K562 (cell line): ENCODE results near the gene TTC28. TPM values are rescaled to one million over a fixed set of nuclear protein-coding genes. Genes with fewer than 3 reads are reported as not detected.

Source experiments
- BDP1 ChIP-seq: IDR thresholded peaks from 3 replicates; pipeline ENCODE4 v1.6.1; 2011; ENCODE audit not compliant: insufficient read length, insufficient read depth
- CBFB ChIP-seq: sonication (generic); formaldehyde crosslinking; IDR thresholded peaks from 2 replicates; pipeline ENCODE4 v1.4.0; 2020; ENCODE audit warnings: mild to moderate bottlenecking, missing genetic modification reagents
- CBX8 ChIP-seq: fragments of 200-600 bp; sonication (generic); IDR thresholded peaks from 2 replicates; pipeline ENCODE4 v1.6.1; 2012; ENCODE audit warnings: borderline replicate concordance, mixed run types, low read depth, mild to moderate bottlenecking, moderate library complexity, mixed read lengths, low read length, control low read depth, inconsistent platforms; ENCODE audit not compliant: poor library complexity, severe bottlenecking; ENCODE audit errors: extremely low read depth
- GMEB1 ChIP-seq: fragments of 250-450 bp; sonication (Bioruptor Pico); IDR thresholded peaks from 2 replicates; pipeline ENCODE4 v1.4.0; 2020; ENCODE audit warnings: mild to moderate bottlenecking
- JUN ChIP-seq, 2 experiments: sonication (generic) in 1 of 2; formaldehyde crosslinking in 1 of 2; IDR thresholded peaks; 2 replicates each; pipeline versions ENCODE4 v1.6.1 to v1.8.0; 2012 to 2022; ENCODE audit warnings: borderline replicate concordance in 2 of 2, mild to moderate bottlenecking in 2 of 2, improper control_type of control experiment in 1 of 2, low read depth in 1 of 2, low read length in 1 of 2, missing genetic modification reagents in 1 of 2
- NFE2L1 ChIP-seq: fragments of 450-650 bp; IDR thresholded peaks from 2 replicates; pipeline ENCODE4 v1.6.1; 2016; ENCODE audit warnings: missing genetic modification characterization, low read depth, mild to moderate bottlenecking, missing compliant biosample characterization, moderate library complexity, borderline replicate concordance
- NR2F6 ChIP-seq: fragments of 450-650 bp; formaldehyde crosslinking; IDR thresholded peaks from 2 replicates; pipeline ENCODE4 v1.4.0; 2020; ENCODE audit warnings: mild to moderate bottlenecking
- PKNOX1 ChIP-seq: fragments of 450-650 bp; IDR thresholded peaks from 2 replicates; pipeline ENCODE4 v1.6.1; 2016
- SMARCE1 ChIP-seq: fragments of 450-650 bp; IDR thresholded peaks from 2 replicates; pipeline ENCODE4 v1.7.1; 2016; ENCODE audit warnings: mild to moderate bottlenecking
- TOE1 ChIP-seq, 2 experiments: fragments of 450-650 bp in 1 of 2; sonication (generic) in 1 of 2; formaldehyde crosslinking in 1 of 2; IDR thresholded peaks; 2 replicates each; pipeline versions ENCODE4 v1.7.1 to v1.8.0; 2016 to 2022; ENCODE audit warnings: borderline replicate concordance in 2 of 2, mild to moderate bottlenecking in 2 of 2, antibody characterized with exemption in 1 of 2, inconsistent platforms in 1 of 2, low read depth in 1 of 2, missing genetic modification reagents in 1 of 2, moderate library complexity in 1 of 2
- YBX1 ChIP-seq: fragments of 450-650 bp; IDR thresholded peaks from 2 replicates; pipeline ENCODE4 v1.7.1; 2016; ENCODE audit warnings: mild to moderate bottlenecking
- ZC3H4 ChIP-seq: sonication (generic); formaldehyde crosslinking; IDR thresholded peaks from 2 replicates; pipeline ENCODE4 v1.9.0; 2021; ENCODE audit warnings: missing genetic modification reagents, borderline replicate concordance
- ZKSCAN1 ChIP-seq: fragments of 150-350 bp; IDR thresholded peaks from 2 replicates; pipeline ENCODE4 v1.6.1; 2016; ENCODE audit warnings: low read depth, low read length
- ZNF280B ChIP-seq: fragments of 250-450 bp; sonication (Bioruptor Pico); IDR thresholded peaks from 2 replicates; pipeline ENCODE4 v1.5.1; 2021; ENCODE audit warnings: mild to moderate bottlenecking
- ZNF644 ChIP-seq: fragments of 200-800 bp; sonication (Bioruptor generic); IDR thresholded peaks from 2 replicates; pipeline ENCODE4 v1.6.1; 2016; ENCODE audit warnings: low read depth, missing genetic modification characterization, missing compliant biosample characterization
- ZSCAN32 ChIP-seq: fragments of 450-650 bp; formaldehyde crosslinking; IDR thresholded peaks from 2 replicates; pipeline ENCODE4 v1.4.0; 2020; ENCODE audit warnings: mild to moderate bottlenecking, moderate library complexity
- polyA plus RNA-seq, 8 experiments: library from polyadenylated mRNA; depleted of rRNA in 4 of 8; stranded (reverse) in 5 of 8; unstranded in 3 of 8; fragments of >200 nt; fragmentation: Nextera tagmentation in 2 of 8; fragmentation: Illumina TruSeq in 1 of 8; extraction: Ambion mirVana in 2 of 8; extraction: Trizol in 1 of 8; gene quantifications; 2 replicates each; pipeline versions ENCODE4 v1.2.1 to v1.2.3, GENCODE V29; 2011 to 2014; ENCODE audit warnings: inconsistent platforms in 1 of 8, missing spikeins in 1 of 8
- total RNA-seq, 7 experiments: library from RNA; depleted of rRNA in 6 of 7; stranded (reverse); fragments of >200 nt in 6 of 7; fragmentation: Illumina TruSeq in 2 of 7; extraction: Trizol in 2 of 7; gene quantifications; 2 replicates each; pipeline versions ENCODE4 v1.2.1 to v1.2.3, GENCODE V29; 2011 to 2021; ENCODE audit warnings: low replicate concordance in 1 of 7
- TF ChIP-seq, protein P1 (sequence below): fragments of 250-450 bp; sonication (Bioruptor Pico); IDR thresholded peaks from 2 replicates; pipeline ENCODE4 v1.6.1; 2021; ENCODE audit warnings: mild to moderate bottlenecking

TTC28 gene
- total and polyA plus RNA-seq, 9 of the 15 experiments (the other 6 are each of a cell fraction or from before 2014, with no cell fraction given), result 0.22 to 10.7 (median 3.1) TPM

DNA sequence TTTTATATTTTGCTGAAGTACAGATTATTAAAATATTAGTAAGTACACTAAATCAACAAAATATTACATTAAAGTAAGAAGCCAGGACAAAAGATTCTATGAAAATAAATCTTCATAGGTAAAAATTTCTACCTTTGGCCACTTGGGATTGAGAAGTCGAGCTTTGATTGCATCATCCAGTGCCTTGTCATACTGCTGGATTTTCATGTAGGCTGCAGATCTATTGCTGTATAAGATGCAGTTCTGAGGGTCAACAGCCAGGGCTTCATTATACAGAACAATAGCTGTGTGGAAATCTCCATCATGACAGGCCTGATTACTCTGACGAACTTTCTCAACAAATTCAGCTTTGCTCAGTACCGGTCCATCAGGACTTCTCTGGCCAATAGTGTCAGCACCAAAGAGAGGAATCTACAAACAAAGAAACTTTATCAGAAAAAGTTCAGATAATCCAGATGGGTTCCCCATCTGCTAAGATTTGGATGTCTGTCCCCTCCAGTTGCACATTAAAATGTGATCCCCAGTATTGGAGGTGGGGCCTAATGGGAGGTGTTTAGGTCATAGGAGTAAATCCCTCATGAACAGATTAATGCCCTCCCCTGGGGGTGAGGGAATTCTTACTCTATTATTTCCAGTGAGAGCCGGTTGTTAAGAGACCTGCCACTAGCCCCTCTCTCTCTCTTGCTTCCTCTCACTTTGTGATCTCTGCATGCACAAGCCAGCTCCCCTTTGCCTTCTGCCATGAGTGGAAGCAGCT is 50.0 kb downstream of the TTC28 start (continued):
- TF ChIP-seq ZNF280B (CRISPR knock-in tag) (no peak), JUN (IDR thresholded peaks at IDR 0.05; ENCODE audit: borderline replicate concordance, low read depth, low read length) (0 out of 2 replicates have a peak, but pooled peaks have one; percentile 9), JUN (CRISPR knock-in tag; IDR thresholded peaks at IDR 0.05; ENCODE audit: borderline replicate concordance) (no peak), SMARCE1 (no peak), NFE2L1 (tag) (no peak), GMEB1 (CRISPR knock-in tag) (no peak), PKNOX1 (no peak), CBFB (no peak), TOE1 (IDR thresholded peaks at IDR 0.05; ENCODE audit: borderline replicate concordance) (no peak), TOE1 (CRISPR knock-in tag; IDR thresholded peaks at IDR 0.05; ENCODE audit: borderline replicate concordance, low read depth) (no peak), ZKSCAN1 (no peak), NR2F6 (CRISPR knock-in tag) (no peak), ZC3H4 (CRISPR knock-in tag) (no peak), YBX1 (no peak), CBX8 (no peak), BDP1 (no peak), ZSCAN32 (CRISPR knock-in tag) (peak; percentile 78), ZNF644 (tag) (no peak)
- TF ChIP-seq, protein P1, sequence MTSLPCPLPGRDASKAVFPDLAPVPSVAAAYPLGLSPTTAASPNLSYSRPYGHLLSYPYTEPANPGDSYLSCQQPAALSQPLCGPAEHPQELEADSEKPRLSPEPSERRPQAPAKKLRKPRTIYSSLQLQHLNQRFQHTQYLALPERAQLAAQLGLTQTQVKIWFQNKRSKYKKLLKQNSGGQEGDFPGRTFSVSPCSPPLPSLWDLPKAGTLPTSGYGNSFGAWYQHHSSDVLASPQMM (CRISPR knock-in tag), result no peak
